ENCODE data around the gene JUP. TPM values are rescaled to one million over a fixed set of nuclear protein-coding genes. Genes with fewer than 3 reads are reported as not detected.
A peak's percentile ranks its signal among the peaks of the same experiment; 100 is the strongest.

The JUP gene
- total and polyA plus RNA-seq, 4 donors = 39.1 to 56.0 (median 44.2) TPM

DNA sequence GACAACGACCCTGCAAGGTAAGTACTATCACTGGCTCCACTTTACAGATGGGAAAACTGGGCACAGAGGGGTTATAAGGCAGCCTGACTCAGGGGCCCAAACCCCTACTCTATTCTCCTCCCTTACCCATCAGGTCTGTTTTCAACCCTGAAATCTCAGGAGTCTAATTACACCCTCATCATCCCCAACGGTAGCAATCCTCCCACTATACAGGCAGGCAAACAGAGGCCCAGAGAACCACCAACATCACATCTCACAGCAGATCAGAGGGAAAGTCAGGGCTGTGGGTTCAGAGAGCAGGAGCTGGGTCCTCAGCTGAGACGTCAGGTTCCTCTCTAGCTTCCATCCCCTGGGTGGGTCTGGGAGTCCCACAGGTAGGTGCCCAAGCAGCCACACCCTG lies 16.5 kb downstream of the JUP start (continued):
- TF ChIP-seq, protein P1, sequence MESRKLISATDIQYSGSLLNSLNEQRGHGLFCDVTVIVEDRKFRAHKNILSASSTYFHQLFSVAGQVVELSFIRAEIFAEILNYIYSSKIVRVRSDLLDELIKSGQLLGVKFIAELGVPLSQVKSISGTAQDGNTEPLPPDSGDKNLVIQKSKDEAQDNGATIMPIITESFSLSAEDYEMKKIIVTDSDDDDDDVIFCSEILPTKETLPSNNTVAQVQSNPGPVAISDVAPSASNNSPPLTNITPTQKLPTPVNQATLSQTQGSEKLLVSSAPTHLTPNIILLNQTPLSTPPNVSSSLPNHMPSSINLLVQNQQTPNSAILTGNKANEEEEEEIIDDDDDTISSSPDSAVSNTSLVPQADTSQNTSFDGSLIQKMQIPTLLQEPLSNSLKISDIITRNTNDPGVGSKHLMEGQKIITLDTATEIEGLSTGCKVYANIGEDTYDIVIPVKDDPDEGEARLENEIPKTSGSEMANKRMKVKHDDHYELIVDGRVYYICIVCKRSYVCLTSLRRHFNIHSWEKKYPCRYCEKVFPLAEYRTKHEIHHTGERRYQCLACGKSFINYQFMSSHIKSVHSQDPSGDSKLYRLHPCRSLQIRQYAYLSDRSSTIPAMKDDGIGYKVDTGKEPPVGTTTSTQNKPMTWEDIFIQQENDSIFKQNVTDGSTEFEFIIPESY (IDR thresholded peaks at IDR 0.05) = no peak
- TF ChIP-seq RXRA (IDR thresholded peaks at IDR 0.05) (no peak), NR2F2 (IDR thresholded peaks at IDR 0.05) (no peak), HNF4G (IDR thresholded peaks at IDR 0.05) (no peak), FOXA1 (IDR thresholded peaks at IDR 0.05) (no peak)
- TF ChIP-seq, protein P2, sequence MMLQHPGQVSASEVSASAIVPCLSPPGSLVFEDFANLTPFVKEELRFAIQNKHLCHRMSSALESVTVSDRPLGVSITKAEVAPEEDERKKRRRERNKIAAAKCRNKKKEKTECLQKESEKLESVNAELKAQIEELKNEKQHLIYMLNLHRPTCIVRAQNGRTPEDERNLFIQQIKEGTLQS (IDR thresholded peaks at IDR 0.05) = no peak

DNA sequence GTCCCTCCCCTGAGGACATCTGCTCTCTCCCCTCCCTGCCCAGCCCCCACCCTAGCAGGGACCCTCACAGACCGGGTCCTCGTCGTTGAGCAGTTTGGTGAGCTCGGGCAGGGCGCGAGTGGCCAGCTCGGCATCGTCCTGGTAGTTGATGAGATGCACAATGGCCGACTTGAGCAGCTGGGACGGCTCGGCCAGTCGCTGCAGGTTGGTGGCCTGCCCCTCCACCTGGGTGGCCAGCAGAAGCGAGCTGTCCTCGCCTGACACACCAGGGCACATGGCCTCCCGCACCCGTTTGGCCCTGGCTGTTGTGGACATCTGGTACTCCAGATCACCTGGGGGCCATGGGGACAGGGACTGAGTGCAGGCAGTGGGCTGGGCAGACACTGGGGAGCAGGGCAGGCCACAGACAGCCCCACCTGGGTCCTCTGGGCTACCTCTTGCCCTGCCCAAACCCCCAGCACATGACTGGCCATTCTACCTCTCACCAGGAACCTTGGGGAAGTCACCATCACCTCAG lies 17.1 kb downstream of the JUP start:
- no peaks in the 10 kb centered on the region for H3K9me3 ChIP-seq (ENCODE audit: control insufficient read depth in 4 of 4, low read length in 3 of 4)
- H3K4me3 ChIP-seq (ENCODE audit: low read depth in 1 of 3, low read length in 3 of 3) = no peak overlapping the region
- H3K36me3 ChIP-seq (ENCODE audit: control insufficient read depth in 4 of 4, insufficient read depth in 3 of 4, low read depth in 1 of 4, low read length in 3 of 4) = peaks cover 8 to 44% (median 29%) of the 10 kb centered on the region in 4 donors
- H3K27me3 ChIP-seq (ENCODE audit: control insufficient read depth in 4 of 4, insufficient read depth in 4 of 4, low read length in 3 of 4) = no peaks in the 10 kb centered on the region
- H3K4me1 ChIP-seq (ENCODE audit: control insufficient read depth in 4 of 4, insufficient read depth in 4 of 4, low read length in 3 of 4) = peaks cover 12 to 43% (median 29%) of the 10 kb centered on the region in 4 donors
- DNase-seq (ENCODE audit: low spot score) = no peak
- H3K27ac ChIP-seq (ENCODE audit: low read depth in 1 of 2, low read length in 2 of 2) = no peak overlapping the region
- WGBS = 90% methylated on average over 16 of the region's 16 CpGs
- TF ChIP-seq, protein P1 (IDR thresholded peaks at IDR 0.05) = no peak
- no peak for TF ChIP-seq GABPA (IDR thresholded peaks at IDR 0.05 in 1 of 2, conservative IDR thresholded peaks at IDR 0.05 in 1 of 2)
- TF ChIP-seq HNF4A (conservative IDR thresholded peaks at IDR 0.05) = no peak
- TF ChIP-seq NR2F2 (IDR thresholded peaks at IDR 0.05) = no peak
- TF ChIP-seq JUND (IDR thresholded peaks at IDR 0.05) = no peak
- TF ChIP-seq, protein P3, sequence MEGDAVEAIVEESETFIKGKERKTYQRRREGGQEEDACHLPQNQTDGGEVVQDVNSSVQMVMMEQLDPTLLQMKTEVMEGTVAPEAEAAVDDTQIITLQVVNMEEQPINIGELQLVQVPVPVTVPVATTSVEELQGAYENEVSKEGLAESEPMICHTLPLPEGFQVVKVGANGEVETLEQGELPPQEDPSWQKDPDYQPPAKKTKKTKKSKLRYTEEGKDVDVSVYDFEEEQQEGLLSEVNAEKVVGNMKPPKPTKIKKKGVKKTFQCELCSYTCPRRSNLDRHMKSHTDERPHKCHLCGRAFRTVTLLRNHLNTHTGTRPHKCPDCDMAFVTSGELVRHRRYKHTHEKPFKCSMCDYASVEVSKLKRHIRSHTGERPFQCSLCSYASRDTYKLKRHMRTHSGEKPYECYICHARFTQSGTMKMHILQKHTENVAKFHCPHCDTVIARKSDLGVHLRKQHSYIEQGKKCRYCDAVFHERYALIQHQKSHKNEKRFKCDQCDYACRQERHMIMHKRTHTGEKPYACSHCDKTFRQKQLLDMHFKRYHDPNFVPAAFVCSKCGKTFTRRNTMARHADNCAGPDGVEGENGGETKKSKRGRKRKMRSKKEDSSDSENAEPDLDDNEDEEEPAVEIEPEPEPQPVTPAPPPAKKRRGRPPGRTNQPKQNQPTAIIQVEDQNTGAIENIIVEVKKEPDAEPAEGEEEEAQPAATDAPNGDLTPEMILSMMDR (IDR thresholded peaks at IDR 0.05; ENCODE audit: low read depth, low read length, missing input control) = no peak
- TF ChIP-seq, protein P4, sequence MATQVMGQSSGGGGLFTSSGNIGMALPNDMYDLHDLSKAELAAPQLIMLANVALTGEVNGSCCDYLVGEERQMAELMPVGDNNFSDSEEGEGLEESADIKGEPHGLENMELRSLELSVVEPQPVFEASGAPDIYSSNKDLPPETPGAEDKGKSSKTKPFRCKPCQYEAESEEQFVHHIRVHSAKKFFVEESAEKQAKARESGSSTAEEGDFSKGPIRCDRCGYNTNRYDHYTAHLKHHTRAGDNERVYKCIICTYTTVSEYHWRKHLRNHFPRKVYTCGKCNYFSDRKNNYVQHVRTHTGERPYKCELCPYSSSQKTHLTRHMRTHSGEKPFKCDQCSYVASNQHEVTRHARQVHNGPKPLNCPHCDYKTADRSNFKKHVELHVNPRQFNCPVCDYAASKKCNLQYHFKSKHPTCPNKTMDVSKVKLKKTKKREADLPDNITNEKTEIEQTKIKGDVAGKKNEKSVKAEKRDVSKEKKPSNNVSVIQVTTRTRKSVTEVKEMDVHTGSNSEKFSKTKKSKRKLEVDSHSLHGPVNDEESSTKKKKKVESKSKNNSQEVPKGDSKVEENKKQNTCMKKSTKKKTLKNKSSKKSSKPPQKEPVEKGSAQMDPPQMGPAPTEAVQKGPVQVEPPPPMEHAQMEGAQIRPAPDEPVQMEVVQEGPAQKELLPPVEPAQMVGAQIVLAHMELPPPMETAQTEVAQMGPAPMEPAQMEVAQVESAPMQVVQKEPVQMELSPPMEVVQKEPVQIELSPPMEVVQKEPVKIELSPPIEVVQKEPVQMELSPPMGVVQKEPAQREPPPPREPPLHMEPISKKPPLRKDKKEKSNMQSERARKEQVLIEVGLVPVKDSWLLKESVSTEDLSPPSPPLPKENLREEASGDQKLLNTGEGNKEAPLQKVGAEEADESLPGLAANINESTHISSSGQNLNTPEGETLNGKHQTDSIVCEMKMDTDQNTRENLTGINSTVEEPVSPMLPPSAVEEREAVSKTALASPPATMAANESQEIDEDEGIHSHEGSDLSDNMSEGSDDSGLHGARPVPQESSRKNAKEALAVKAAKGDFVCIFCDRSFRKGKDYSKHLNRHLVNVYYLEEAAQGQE (IDR thresholded peaks at IDR 0.05) = no peak
- peak in 1 of 2 donors; percentile 32 for TF ChIP-seq RXRA (IDR thresholded peaks at IDR 0.05)
- H3K9ac ChIP-seq (ENCODE audit: low read depth in 1 of 2, low read length in 2 of 2) = no peak overlapping the region
